Measurements from ENCODE around the gene ATP9A.
"Not testable (repeated sequence)": the region's sequence is repeated elsewhere in the genome, so short reads cannot be mapped to it uniquely, and the experiment has no call there.

GRCh38 chr20:51723026-51723425 is 45.2 kb downstream of the ATP9A start:
- TF ChIP-seq CTCF (IDR thresholded peaks at IDR 0.05; ENCODE audit: extremely low read depth in 1 of 2, insufficient read depth in 1 of 2, low read depth in 1 of 2, low read length in 2 of 2); POLR2AphosphoS5 (IDR thresholded peaks at IDR 0.05; ENCODE audit: insufficient read depth, low read depth, low read length); MAX (IDR thresholded peaks at IDR 0.05; ENCODE audit: insufficient read depth, insufficient read length); EZH2 (IDR thresholded peaks at IDR 0.05; ENCODE audit: borderline replicate concordance, low read depth, low read length, severe bottlenecking); FOS (IDR thresholded peaks at IDR 0.05; ENCODE audit: borderline replicate concordance, insufficient read depth, low read length); POLR2A (IDR thresholded peaks at IDR 0.05; ENCODE audit: low read depth, low read length); JUN (IDR thresholded peaks at IDR 0.05; ENCODE audit: borderline replicate concordance, insufficient read depth, insufficient read length, low read depth); GATA2 (IDR thresholded peaks at IDR 0.05; ENCODE audit: insufficient read depth, insufficient read length, low read depth, low read length): not testable (repeated sequence)
